A549 (cell line): ENCODE measurements around the gene OSBPL8. TPM values are rescaled to one million over a fixed set of nuclear protein-coding genes. Genes with fewer than 3 reads are reported as not detected.

Experiments
- ATAC-seq, 2 experiments: fragments of 200-7000 bp in 1 of 2; fragments of >200 bp in 1 of 2; cut with Nextera tagmentation in 1 of 2; cut with Tn5 transposase in 1 of 2; 3 replicates each; pipeline versions ENCODE4 v1.8.0 to v1.9.1; 2018 to 2020; ENCODE audit warnings: mild to moderate bottlenecking in 1 of 2, moderate library complexity in 1 of 2
- CTCF ChIA-PET: fragments of 300-600 bp; sonication (Branson Sonifier 250); formaldehyde crosslinking; extraction: SDS; loops from one replicate; lab custom pipeline; 2021; ENCODE audit warnings: antibody characterized with exemption, inconsistent platforms; lab: Yijun Ruan, JAX
- POLR2A ChIA-PET: fragments of 350-600 bp; formaldehyde crosslinking; extraction: SDS; loops from one replicate; lab custom pipeline; 2021; ENCODE audit warnings: antibody characterized with exemption, inconsistent platforms; lab: Yijun Ruan, JAX
- DNase-seq, 2 experiments: peaks; one replicate each; pipeline versions ENCODE4 v3.0.0 to v3.0.0-alpha.2; 2011 to 2016; ENCODE audit warnings: low read depth in 1 of 2, low spot score in 1 of 2
- FAIRE-seq: peaks from 2 replicates; lab custom pipeline; 2011; peaks lifted over from hg19 to GRCh38; lab: Jason Lieb, UNC
- H3K27ac ChIP-seq, 2 experiments: fragments of >200 bp; sonication (Bioruptor Twin); formaldehyde crosslinking; 3 replicates each; pipeline ENCODE4 v1.5.1; 2016 to 2017
- H3K4me1 ChIP-seq: fragments of >200 bp; sonication (Bioruptor Twin); formaldehyde crosslinking; 3 replicates; pipeline ENCODE4 v1.6.1; 2016
- H3K4me2 ChIP-seq: fragments of >200 bp; sonication (Bioruptor Twin); formaldehyde crosslinking; 3 replicates; pipeline ENCODE4 v1.6.1; 2016
- H3K4me3 ChIP-seq: fragments of >200 bp; sonication (Bioruptor Twin); formaldehyde crosslinking; 3 replicates; pipeline ENCODE4 v1.5.1; 2016
- H3K9me3 ChIP-seq: fragments of >200 bp; sonication (Bioruptor Twin); formaldehyde crosslinking; 3 replicates; pipeline ENCODE4 v1.6.1; 2016
- ATOH8 ChIP-seq: fragments of 250-450 bp; sonication (Bioruptor Pico); IDR thresholded peaks from 2 replicates; pipeline ENCODE4 v1.5.0; 2020; ENCODE audit warnings: low read depth, mild to moderate bottlenecking, moderate library complexity
- BCL3 ChIP-seq: fragments of >200 bp; sonication (Bioruptor Twin); formaldehyde crosslinking; IDR thresholded peaks from 3 replicates; pipeline ENCODE4 v1.6.1; 2016
- CBX8 ChIP-seq: fragments of 200-600 bp; sonication (generic); IDR thresholded peaks from 2 replicates; pipeline ENCODE4 v1.6.1; 2016
- E2F6 ChIP-seq: IDR thresholded peaks from 2 replicates; pipeline ENCODE4 v1.6.1; 2012; ENCODE audit warnings: low read depth, borderline replicate concordance
- EHMT2 ChIP-seq: fragments of 200-600 bp; sonication (generic); IDR thresholded peaks from 2 replicates; pipeline ENCODE4 v1.6.1; 2016; ENCODE audit warnings: antibody characterized with exemption, low read depth, mild to moderate bottlenecking, moderate library complexity
- ELK1 ChIP-seq: fragments of 150-350 bp; IDR thresholded peaks from 2 replicates; pipeline ENCODE4 v1.6.1; 2014; ENCODE audit warnings: low read depth, mild to moderate bottlenecking, low read length
- EP300 ChIP-seq, 2 experiments: fragments of >200 bp; sonication (Bioruptor Twin); formaldehyde crosslinking; IDR thresholded peaks; 2 replicates in 1 of 2; 3 replicates in 1 of 2; pipeline ENCODE4 v1.6.1; 2016 to 2017
- FOXS1 ChIP-seq: fragments of 250-450 bp; sonication (Bioruptor Pico); IDR thresholded peaks from 2 replicates; pipeline ENCODE4 v1.5.0; 2020; ENCODE audit warnings: mild to moderate bottlenecking, moderate library complexity
- HDAC2 ChIP-seq: fragments of 200-600 bp; sonication (generic); IDR thresholded peaks from 2 replicates; pipeline ENCODE4 v1.6.1; 2016
- HES2 ChIP-seq: fragments of >200 bp; sonication (Bioruptor Twin); formaldehyde crosslinking; IDR thresholded peaks from 2 replicates; pipeline ENCODE4 v1.6.1; 2016
- HEYL ChIP-seq: fragments of 250-450 bp; sonication (Bioruptor Pico); IDR thresholded peaks from 2 replicates; pipeline ENCODE4 v1.8.0; 2021; ENCODE audit warnings: mild to moderate bottlenecking, moderate library complexity
- HOXA7 ChIP-seq: fragments of 250-450 bp; sonication (Bioruptor Pico); IDR thresholded peaks from 2 replicates; pipeline ENCODE4 v1.5.0; 2020; ENCODE audit warnings: mild to moderate bottlenecking, moderate library complexity
- HOXB13 ChIP-seq: fragments of 250-450 bp; sonication (Bioruptor Pico); IDR thresholded peaks from 2 replicates; pipeline ENCODE4 v1.5.0; 2020; ENCODE audit warnings: low read depth, mild to moderate bottlenecking, moderate library complexity
- HOXB5 ChIP-seq: fragments of 250-450 bp; sonication (Bioruptor Pico); IDR thresholded peaks from 2 replicates; pipeline ENCODE4 v1.5.0; 2020; ENCODE audit warnings: mild to moderate bottlenecking, moderate library complexity
- KDM5A ChIP-seq: fragments of 200-600 bp; sonication (generic); IDR thresholded peaks from 2 replicates; pipeline ENCODE4 v1.6.1; 2016; ENCODE audit warnings: antibody characterized with exemption, mild to moderate bottlenecking
- MAX ChIP-seq: IDR thresholded peaks from 2 replicates; pipeline ENCODE4 v1.6.1; 2012
- MAZ ChIP-seq: fragments of 150-350 bp; IDR thresholded peaks from 2 replicates; pipeline ENCODE4 v1.6.1; 2014; ENCODE audit warnings: antibody characterized with exemption, low read depth, low read length, borderline replicate concordance
- NFE2L2 ChIP-seq: fragments of 150-350 bp; conservative IDR thresholded peaks from 2 replicates; pipeline ENCODE4 v1.6.1; 2014; ENCODE audit warnings: low read length
- NPAS2 ChIP-seq: fragments of 250-450 bp; sonication (Bioruptor Pico); IDR thresholded peaks from 2 replicates; pipeline ENCODE4 v1.8.0; 2022; ENCODE audit warnings: mild to moderate bottlenecking, moderate library complexity, borderline replicate concordance
- PBX3 ChIP-seq: IDR thresholded peaks from 2 replicates; pipeline ENCODE4 v1.6.1; 2012
- PHF8 ChIP-seq: fragments of 200-600 bp; sonication (generic); IDR thresholded peaks from 2 replicates; pipeline ENCODE4 v1.6.1; 2016; ENCODE audit warnings: low read depth, mild to moderate bottlenecking, antibody characterized with exemption, moderate library complexity, borderline replicate concordance
- POLR2AphosphoS2 ChIP-seq: conservative IDR thresholded peaks from 2 replicates; pipeline ENCODE4 v1.6.1; 2012; ENCODE audit warnings: low read length, improper control_type of control experiment, inconsistent platforms
- RAD21 ChIP-seq, 2 experiments: fragments of >200 bp in 1 of 2; sonication (Bioruptor Twin) in 1 of 2; formaldehyde crosslinking in 1 of 2; IDR thresholded peaks in 1 of 2; conservative IDR thresholded peaks in 1 of 2; 2 replicates in 1 of 2; 3 replicates in 1 of 2; pipeline ENCODE4 v1.6.1; 2012 to 2018; ENCODE audit warnings: inconsistent platforms in 1 of 2
- RFX5 ChIP-seq: fragments of 450-650 bp; IDR thresholded peaks from 2 replicates; pipeline ENCODE4 v1.7.1; 2014; ENCODE audit warnings: antibody characterized with exemption, mild to moderate bottlenecking, moderate library complexity
- ZFP36 ChIP-seq: fragments of 450-650 bp; IDR thresholded peaks from 2 replicates; pipeline ENCODE4 v1.6.1; 2014; ENCODE audit warnings: borderline replicate concordance; ENCODE audit not compliant: partially characterized antibody
- WGBS: methylation state at CpG from one replicate; pipeline ENCODE4 v1.1.6; 2017; ENCODE audit errors: missing lambda C conversion rate; 5-methylcytosine and 5-hydroxymethylcytosine counted together
- polyA plus RNA-seq, 4 experiments: library from polyadenylated mRNA; depleted of rRNA in 3 of 4; stranded (reverse); fragments of >200 nt; fragmentation: RNase III in 1 of 4; extraction: RNeasy Plus Mini Kit Qiagen cat#74134 plus additional on column Dnase treatment in 1 of 4; gene quantifications; 2 replicates in 3 of 4; 3 replicates in 1 of 4; pipeline ENCODE4 v1.2.3, GENCODE V29; 2011 to 2017

OSBPL8 gene
- polyA plus RNA-seq, 2 of the 4 experiments (the other 2 are of a cell fraction), result 15.4 to 43.2 TPM

- ATAC-seq, result no peak
- Histone ChIP-seq H3K4me1 (peaks cover 1% of the 10 kb centered on the region; the same call in 2 of the 3 replicates), H3K9me3 (no peaks in the 10 kb centered on the region), H3K27ac (no peak overlapping the region), H3K4me2 (no peak overlapping the region), H3K4me3 (no peak overlapping the region)
- ChIA-PET POLR2A (no interaction called here), CTCF (no interaction called here)
- 85% methylated on average over 5 of the region's 5 CpGs for WGBS
- FAIRE-seq, result no peak
- TF ChIP-seq MAX (no peak), FOXS1 (CRISPR knock-in tag) (no peak), KDM5A (no peak), MAZ (no peak), RFX5 (no peak)
- no peak for DNase-seq
These were observed 16.7 kb downstream of the OSBPL8 start for GRCh38 chr12:76542908-76543307.

- FAIRE-seq, result no peak
- POLR2A ChIA-PET, result no interaction called here
These were observed 19.8 kb downstream of the OSBPL8 start for GRCh38 chr12:76539727-76540126.

GRCh38 chr12:76537923-76538322 is 21.6 kb downstream of the OSBPL8 start:
- Histone ChIP-seq H3K4me1 (no peaks in the 10 kb centered on the region), H3K4me3 (no peak overlapping the region), H3K9me3 (no peaks in the 10 kb centered on the region), H3K4me2 (no peak overlapping the region), H3K27ac (no peak overlapping the region)
- no peak for DNase-seq
- 89% methylated on average over 2 of the region's 2 CpGs for WGBS
- CTCF ChIA-PET, result no interaction called here
- TF ChIP-seq EHMT2 (no peak), RAD21 (conservative IDR thresholded peaks at IDR 0.05 in 1 of 2, IDR thresholded peaks at IDR 0.05 in 1 of 2) (no peak), MAX (no peak), HES2 (no peak), ZFP36 (no peak), HOXB5 (CRISPR knock-in tag) (no peak)
- POLR2A ChIA-PET, result no interaction called here
- no peak for ATAC-seq
- FAIRE-seq, result no peak

More at GRCh38 chr12:76539727-76540126, 19.8 kb downstream of the OSBPL8 start:
- Histone ChIP-seq H3K4me2 (no peak overlapping the region), H3K4me3 (no peak overlapping the region), H3K4me1 (no peaks in the 10 kb centered on the region), H3K9me3 (no peaks in the 10 kb centered on the region), H3K27ac (no peak overlapping the region)
- WGBS, result 87% methylated on average over 6 of the region's 6 CpGs
- ATAC-seq (no peak), DNase-seq (no peak)
- CTCF ChIA-PET, result no interaction called here
- TF ChIP-seq NPAS2 (CRISPR knock-in tag) (no peak), POLR2AphosphoS2 (no peak), E2F6 (no peak), BCL3 (no peak), CBX8 (no peak), RAD21 (conservative IDR thresholded peaks at IDR 0.05 in 1 of 2, IDR thresholded peaks at IDR 0.05 in 1 of 2) (no peak), MAX (no peak)

- no peak for DNase-seq
- no peak overlapping the region for H3K27ac ChIP-seq
- H3K9me3 ChIP-seq, result no peaks in the 10 kb centered on the region
- no peak overlapping the region for H3K4me3 ChIP-seq
- no peak overlapping the region for H3K4me2 ChIP-seq
- H3K4me1 ChIP-seq, result no peaks in the 10 kb centered on the region
- 93% methylated on average over 5 of the region's 5 CpGs for WGBS
- no peak for FAIRE-seq
- ChIA-PET POLR2A (interaction anchor here (0.6 kb wide), 1 partner anchor 51 kb away, joined by 3 read pairs; no protein-coding TSS in a partner anchor), CTCF (interaction anchor here (0.6 to 1.1 kb wide), 2 partner anchors 26 to 85 kb away, joined by 3 read pairs; no protein-coding TSS in a partner anchor)
- no peak for ATAC-seq
- TF ChIP-seq PHF8 (no peak), HOXA7 (CRISPR knock-in tag) (no peak), EP300 (IDR thresholded peaks at IDR 0.05) (no peak), HOXB13 (CRISPR knock-in tag) (no peak), ELK1 (no peak), HEYL (CRISPR knock-in tag) (no peak), HDAC2 (no peak), POLR2AphosphoS2 (no peak), NFE2L2 (no peak), PBX3 (no peak), ATOH8 (CRISPR knock-in tag) (no peak)
These were observed 23.0 kb downstream of the OSBPL8 start for GRCh38 chr12:76536546-76536945.
